WI38 (cell line): ENCODE data around the gene C3orf20.

ENCODE experiments used
- H3K4me3 ChIP-seq: 2 replicates; pipeline ENCODE4 v1.5.1; 2011; ENCODE audit warnings: low read depth, mild to moderate bottlenecking, control low read depth, low read length
- CTCF ChIP-seq: IDR thresholded peaks from 2 replicates; pipeline ENCODE4 v1.5.1; 2012; ENCODE audit warnings: low read depth, mild to moderate bottlenecking, control low read depth, low read length

Gene C3orf20

GRCh38 chr3:14674841-14675240 lies at the start of gene C3orf20:
Gene C3orf20 (plus strand): TSS chr3:14675141. CDS start chr3:14682714, 7,573 bp downstream.
- H3K4me3 ChIP-seq, result no peak within 1 kb of the TSS
- TF ChIP-seq CTCF, result no peak

- no peak for TF ChIP-seq CTCF
- no peak overlapping the region for H3K4me3 ChIP-seq
These were observed 49.5 kb upstream of the C3orf20 start for GRCh38 chr3:14625443-14625842.

GRCh38 chr3:14627815-14628214 lies 47.1 kb upstream of the C3orf20 start:
- no peak for TF ChIP-seq CTCF
- no peak overlapping the region for H3K4me3 ChIP-seq

GRCh38 chr3:14628406-14628805 lies 46.5 kb upstream of the C3orf20 start:
- no peak for TF ChIP-seq CTCF
- no peak overlapping the region for H3K4me3 ChIP-seq

- no peak overlapping the region for H3K4me3 ChIP-seq
These were observed 44.4 kb upstream of the C3orf20 start for GRCh38 chr3:14630404-14631100.

GRCh38 chr3:14631101-14631497 lies 43.8 kb upstream of the C3orf20 start:
- H3K4me3 ChIP-seq, result no peak overlapping the region
- no peak for TF ChIP-seq CTCF

More at GRCh38 chr3:14630404-14631100, 44.4 kb upstream of the C3orf20 start:
- no peak for TF ChIP-seq CTCF

GRCh38 chr3:14631687-14632441 lies 43.1 kb upstream of the C3orf20 start:
- no peak overlapping the region for H3K4me3 ChIP-seq
- no peak for TF ChIP-seq CTCF
